ENCODE measurements around the gene ZFYVE26.
"Not testable (repeated sequence)": the region's sequence is repeated elsewhere in the genome, so short reads cannot be mapped to it uniquely, and the experiment has no call there.

Gene ZFYVE26

GRCh38 chr14:67725171-67725570 lies 91.2 kb downstream of the ZFYVE26 start:
- H2AFZ ChIP-seq (ENCODE audit: low read depth, low read length): no peak overlapping the region
- no peaks in the 10 kb centered on the region for H4K20me1 ChIP-seq (ENCODE audit: insufficient read depth, low read length)

GRCh38 chr14:67722293-67722692 lies 94.1 kb downstream of the ZFYVE26 start:
- Histone ChIP-seq H3K9me3 (ENCODE audit: insufficient read depth, low read length) (no peaks in the 10 kb centered on the region), H3K4me2 (ENCODE audit: low read length) (peak overlapping the region; percentile 26; the same call in 1 of the 2 replicates), H3K4me3 (ENCODE audit: low read length) (no peak overlapping the region), H3K36me3 (replicated peaks; ENCODE audit: low read depth, low read length) (no peaks in the 10 kb centered on the region), H3K27ac (ENCODE audit: low read length) (no peak overlapping the region), H2AFZ (ENCODE audit: low read depth, low read length) (peak overlapping the region; percentile 69; the same call in 1 of the 2 replicates), H3K79me2 (ENCODE audit: low read length) (no peaks in the 10 kb centered on the region), H3K9ac (ENCODE audit: low read length) (no peak overlapping the region), H4K20me1 (ENCODE audit: insufficient read depth, low read length) (no peaks in the 10 kb centered on the region), H3K4me1 (ENCODE audit: low read length) (no peaks in the 10 kb centered on the region), H3K27me3 (ENCODE audit: low read depth, low read length) (peaks cover 24% of the 10 kb centered on the region)
- TF ChIP-seq EZH2phosphoT487 (IDR thresholded peaks at IDR 0.05; ENCODE audit: low read depth) (no peak), CTCF (IDR thresholded peaks at IDR 0.05; ENCODE audit: low read depth, low read length) (no peak)

More at GRCh38 chr14:67725171-67725570, 91.2 kb downstream of the ZFYVE26 start:
- Histone ChIP-seq H3K9me3 (ENCODE audit: insufficient read depth, low read length) (no peaks in the 10 kb centered on the region), H3K36me3 (replicated peaks; ENCODE audit: low read depth, low read length) (no peaks in the 10 kb centered on the region), H3K4me3 (ENCODE audit: low read length) (no peak overlapping the region), H3K4me1 (ENCODE audit: low read length) (no peaks in the 10 kb centered on the region), H3K79me2 (ENCODE audit: low read length) (no peaks in the 10 kb centered on the region), H3K9ac (ENCODE audit: low read length) (no peak overlapping the region), H3K4me2 (ENCODE audit: low read length) (no peak overlapping the region), H3K27ac (ENCODE audit: low read length) (no peak overlapping the region), H3K27me3 (ENCODE audit: low read depth, low read length) (peaks cover 28% of the 10 kb centered on the region)
- TF ChIP-seq CTCF (IDR thresholded peaks at IDR 0.05; ENCODE audit: low read depth, low read length) (no peak), EZH2phosphoT487 (IDR thresholded peaks at IDR 0.05; ENCODE audit: low read depth) (no peak)

- Histone ChIP-seq H3K4me2 (ENCODE audit: low read length) (no peak overlapping the region), H3K4me3 (ENCODE audit: low read length) (no peak overlapping the region), H4K20me1 (ENCODE audit: insufficient read depth, low read length) (no peaks in the 10 kb centered on the region), H3K27me3 (ENCODE audit: low read depth, low read length) (peaks cover 24% of the 10 kb centered on the region), H3K79me2 (ENCODE audit: low read length) (no peaks in the 10 kb centered on the region), H3K27ac (ENCODE audit: low read length) (no peak overlapping the region), H3K4me1 (ENCODE audit: low read length) (no peaks in the 10 kb centered on the region), H3K9me3 (ENCODE audit: insufficient read depth, low read length) (no peaks in the 10 kb centered on the region), H2AFZ (ENCODE audit: low read depth, low read length) (no peak overlapping the region), H3K9ac (ENCODE audit: low read length) (no peak overlapping the region), H3K36me3 (replicated peaks; ENCODE audit: low read depth, low read length) (no peaks in the 10 kb centered on the region)
- TF ChIP-seq EZH2phosphoT487 (IDR thresholded peaks at IDR 0.05; ENCODE audit: low read depth) (no peak), CTCF (IDR thresholded peaks at IDR 0.05; ENCODE audit: low read depth, low read length) (no peak)
These were observed 94.5 kb downstream of the ZFYVE26 start for GRCh38 chr14:67721875-67722274.

- no peak overlapping the region for H3K4me3 ChIP-seq (ENCODE audit: low read length)
- no peak overlapping the region for H3K4me2 ChIP-seq (ENCODE audit: low read length)
- no peak for TF ChIP-seq CTCF (IDR thresholded peaks at IDR 0.05; ENCODE audit: low read depth, low read length)
- no peaks in the 10 kb centered on the region for H3K9me3 ChIP-seq (ENCODE audit: insufficient read depth, low read length)
- H3K27me3 ChIP-seq (ENCODE audit: low read depth, low read length): peaks cover 24% of the 10 kb centered on the region
- H3K27ac ChIP-seq (ENCODE audit: low read length): no peak overlapping the region
- no peaks in the 10 kb centered on the region for H3K36me3 ChIP-seq (replicated peaks; ENCODE audit: low read depth, low read length)
- no peaks in the 10 kb centered on the region for H3K79me2 ChIP-seq (ENCODE audit: low read length)
- no peaks in the 10 kb centered on the region for H4K20me1 ChIP-seq (ENCODE audit: insufficient read depth, low read length)
- no peak overlapping the region for H3K9ac ChIP-seq (ENCODE audit: low read length)
- H2AFZ ChIP-seq (ENCODE audit: low read depth, low read length): no peak overlapping the region
- H3K4me1 ChIP-seq (ENCODE audit: low read length): no peaks in the 10 kb centered on the region
These were observed 96.5 kb downstream of the ZFYVE26 start for GRCh38 chr14:67719866-67720265.

- not testable (repeated sequence) for H3K4me1 ChIP-seq (ENCODE audit: low read length); H3K4me2 ChIP-seq (ENCODE audit: low read length); H3K79me2 ChIP-seq (ENCODE audit: low read length); H3K9me3 ChIP-seq (ENCODE audit: insufficient read depth, low read length); H3K4me3 ChIP-seq (ENCODE audit: low read length); H3K27ac ChIP-seq (ENCODE audit: low read length); H3K9ac ChIP-seq (ENCODE audit: low read length); H2AFZ ChIP-seq (ENCODE audit: low read depth, low read length); H3K36me3 ChIP-seq (replicated peaks; ENCODE audit: low read depth, low read length); H4K20me1 ChIP-seq (ENCODE audit: insufficient read depth, low read length)
- peaks cover 24% of the 10 kb centered on the region for H3K27me3 ChIP-seq (ENCODE audit: low read depth, low read length)
These were observed 97.0 kb downstream of the ZFYVE26 start for GRCh38 chr14:67719385-67719784.
